Activated T-cell treated with anti-CD3 and anti-CD28 coated beads for 24 hours (primary cell): ENCODE data around the gene SPACA5B.
A peak's percentile ranks its signal among the peaks of the same experiment; 100 is the strongest.
"Not testable (repeated sequence)": the region's sequence is repeated elsewhere in the genome, so short reads cannot be mapped to it uniquely, and the experiment has no call there.

ENCODE experiments used
- DNase-seq: peaks from one replicate; pipeline ENCODE4 v3.0.0-alpha.2; 2020; ENCODE audit warnings: low read depth

Gene SPACA5B

DNA sequence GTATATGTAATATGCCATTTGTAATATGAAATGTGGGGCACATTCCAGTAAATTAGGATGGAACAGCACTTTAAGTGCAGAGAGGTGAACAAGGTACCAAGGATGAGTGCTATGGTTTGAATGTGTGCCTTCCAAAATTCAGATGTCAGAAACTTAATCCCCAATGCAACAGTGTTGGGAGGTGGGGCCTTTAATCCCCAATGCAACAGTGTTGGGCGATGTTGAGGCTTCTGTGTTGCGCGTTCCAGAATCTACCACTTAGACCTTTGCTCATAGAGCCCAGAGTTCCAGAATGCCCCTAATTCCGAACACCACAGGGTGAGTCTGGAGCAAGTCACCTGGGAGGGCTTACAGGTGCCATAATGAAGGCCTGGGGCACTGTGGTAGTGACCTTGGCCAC lies at the start of gene SPACA5B:
Gene SPACA5B, plus strand, starts transcription at position 301 of the 400 bp plus-strand sequence. Its CDS starts 62 bp downstream, at position 363.
- not testable (repeated sequence) for DNase-seq

DNA sequence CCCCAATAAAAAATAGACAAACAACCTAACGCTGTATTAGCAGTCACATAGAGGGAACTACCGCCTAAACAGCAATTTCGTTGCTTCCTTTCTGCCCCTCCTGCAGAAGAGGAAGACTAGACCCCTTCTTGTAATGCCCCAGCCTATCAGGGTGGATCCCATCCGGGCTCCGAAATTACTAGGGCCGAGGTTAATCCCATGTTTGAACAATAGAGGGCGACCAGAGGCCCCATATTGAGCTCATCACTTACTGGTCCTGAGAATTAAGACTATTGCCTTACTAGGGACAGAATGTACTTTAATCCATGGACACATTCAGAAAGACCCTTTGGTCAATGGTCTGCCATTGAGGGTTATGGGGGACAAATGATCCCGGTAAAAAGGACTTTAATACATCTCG lies 47.2 kb upstream of the SPACA5B start:
- peak; percentile 29 for DNase-seq

DNA sequence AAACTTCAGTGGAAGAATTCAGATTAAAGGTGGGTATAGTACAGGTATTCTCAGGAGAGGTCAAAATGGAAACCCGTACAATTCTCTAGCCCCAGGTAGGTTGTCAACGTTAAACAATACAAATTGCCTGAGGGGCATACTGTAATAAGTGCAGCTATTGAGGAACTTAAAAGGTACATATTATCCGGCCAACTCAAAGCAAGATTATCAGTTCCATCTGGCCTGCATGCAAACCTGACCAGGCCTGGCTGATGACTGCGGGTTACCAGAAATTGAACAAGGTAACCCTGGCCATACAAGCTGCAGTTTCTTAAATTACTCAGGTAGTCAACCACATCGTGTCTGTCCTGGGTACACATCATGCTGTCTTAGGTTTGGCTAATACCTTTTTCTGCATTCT lies 46.7 kb upstream of the SPACA5B start:
- no peak for DNase-seq

DNA sequence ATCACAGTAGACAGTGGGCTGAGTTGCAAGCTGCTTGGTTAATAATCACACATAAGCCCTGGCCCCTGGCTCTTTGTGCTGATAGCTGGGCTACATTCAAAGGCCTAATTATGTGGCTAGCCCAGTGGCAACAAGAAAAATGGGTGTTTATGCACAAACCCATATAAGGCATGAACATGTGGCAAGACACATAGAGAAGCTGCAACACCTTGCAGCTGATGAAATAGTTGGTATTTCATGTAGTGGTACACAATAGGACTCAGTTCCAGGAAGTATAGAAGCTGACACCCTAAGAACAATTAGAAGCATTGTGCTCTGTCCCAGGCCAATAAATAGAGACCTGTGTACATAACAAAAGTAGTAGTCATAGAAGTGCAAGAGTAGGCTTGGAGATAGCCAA lies 44.3 kb upstream of the SPACA5B start:
- no peak for DNase-seq

DNA sequence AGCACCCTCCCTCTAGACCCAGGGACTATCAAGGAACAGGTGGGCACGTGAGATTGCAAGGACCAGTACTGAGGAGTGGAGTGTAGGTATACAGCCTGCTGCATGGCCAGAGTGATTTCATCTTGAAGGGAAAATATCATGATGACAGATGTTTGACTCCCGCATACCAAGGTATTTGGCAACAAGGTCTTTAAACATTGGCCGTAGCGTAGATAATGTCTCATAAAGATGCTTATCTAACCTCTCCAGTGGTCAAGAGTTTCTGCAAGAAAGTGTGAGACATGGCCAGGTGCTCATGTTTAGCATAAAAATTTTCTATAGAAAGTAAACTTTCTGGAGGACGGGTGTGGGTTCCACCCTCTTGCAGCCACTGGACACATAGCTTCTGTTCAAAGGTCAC lies 40.3 kb upstream of the SPACA5B start:
- no peak for DNase-seq

- not testable (repeated sequence) for DNase-seq
Observed at GRCh38 chrX:48092558-48092957, 37.9 kb upstream of the SPACA5B start.

- DNase-seq = no peak
Observed at GRCh38 chrX:48101443-48101842, 29.0 kb upstream of the SPACA5B start.

DNA sequence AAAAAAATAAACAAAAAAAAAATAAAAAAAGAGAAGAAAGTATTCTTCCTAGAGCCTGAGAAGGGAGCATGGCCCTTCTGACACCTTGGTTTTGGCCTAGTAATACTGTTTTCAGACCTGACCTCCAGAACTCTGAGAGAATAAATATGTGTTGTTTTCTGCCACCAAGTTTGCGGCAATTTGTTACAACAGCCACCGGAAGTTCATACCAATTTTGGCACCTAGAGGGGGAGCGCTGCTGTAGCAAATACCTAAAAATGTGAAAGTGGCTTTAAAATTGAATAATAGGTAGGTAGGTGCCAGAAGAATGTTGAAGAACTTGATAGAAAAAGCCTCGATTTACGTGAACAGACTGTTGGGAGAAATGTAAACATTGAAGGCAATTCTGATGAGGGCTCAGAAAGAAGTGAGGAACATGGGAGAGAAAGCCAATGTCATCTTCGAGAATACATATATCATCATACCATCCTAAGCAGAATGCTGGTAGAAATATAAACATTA lies 27.5 kb upstream of the SPACA5B start:
- DNase-seq = no peak

DNA sequence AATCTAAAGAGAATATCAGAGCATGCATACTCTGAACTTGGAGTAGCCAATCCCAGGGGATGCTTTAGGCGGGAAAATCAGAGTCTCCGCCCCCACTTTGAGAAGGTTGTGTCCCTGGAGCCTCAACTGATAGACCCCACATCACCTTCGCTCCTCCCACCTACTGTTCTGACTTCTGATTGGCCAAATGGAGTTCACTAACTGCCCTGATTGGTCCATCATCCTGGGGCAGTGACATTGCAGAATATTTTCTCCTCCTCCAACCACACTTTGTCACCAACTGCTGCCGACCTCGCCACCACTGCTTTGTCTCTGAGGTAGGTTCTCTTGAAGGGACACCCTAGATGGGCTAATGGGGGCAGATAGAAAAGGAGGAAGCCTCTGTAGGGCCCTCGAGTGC lies 22.7 kb upstream of the SPACA5B start:
- no peak for DNase-seq

- DNase-seq = not testable (repeated sequence)
Observed at GRCh38 chrX:48125286-48125685, 5.1 kb upstream of the SPACA5B start.

DNA sequence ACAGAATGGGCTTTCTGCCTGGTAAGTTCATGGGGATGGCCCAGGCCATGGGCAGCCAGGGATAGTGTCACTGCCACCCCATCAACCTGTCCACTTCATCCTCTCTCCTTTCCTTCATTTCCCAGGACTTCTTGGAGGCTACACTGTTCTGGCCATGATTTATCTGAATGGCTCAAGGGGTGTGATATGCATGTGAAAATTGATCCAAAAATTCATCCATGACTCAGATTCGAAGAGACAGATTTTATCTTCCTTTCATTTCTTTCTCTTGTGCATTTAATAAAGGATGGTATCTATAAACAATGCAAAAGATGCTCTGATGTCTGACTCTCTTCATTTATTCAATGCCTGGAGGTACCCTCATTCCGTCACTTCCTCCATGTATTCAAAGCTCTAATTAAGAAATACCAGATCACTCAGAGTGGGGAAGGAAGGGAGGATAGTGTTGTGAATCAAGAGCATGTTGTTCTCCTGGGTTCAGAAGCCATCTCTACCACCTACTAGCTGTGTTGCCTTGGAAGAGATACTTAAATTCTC lies 1.9 kb downstream of the SPACA5B start:
- DNase-seq = not testable (repeated sequence)

- not testable (repeated sequence) for DNase-seq
Observed at GRCh38 chrX:48139076-48139475, 8.7 kb downstream of the SPACA5B start.

GRCh38 chrX:48141810-48142508 lies 11.5 kb downstream of the SPACA5B start:
- DNase-seq = not testable (repeated sequence)

- DNase-seq = peak; percentile 10
Observed at GRCh38 chrX:48142697-48143096, 12.3 kb downstream of the SPACA5B start.

DNA sequence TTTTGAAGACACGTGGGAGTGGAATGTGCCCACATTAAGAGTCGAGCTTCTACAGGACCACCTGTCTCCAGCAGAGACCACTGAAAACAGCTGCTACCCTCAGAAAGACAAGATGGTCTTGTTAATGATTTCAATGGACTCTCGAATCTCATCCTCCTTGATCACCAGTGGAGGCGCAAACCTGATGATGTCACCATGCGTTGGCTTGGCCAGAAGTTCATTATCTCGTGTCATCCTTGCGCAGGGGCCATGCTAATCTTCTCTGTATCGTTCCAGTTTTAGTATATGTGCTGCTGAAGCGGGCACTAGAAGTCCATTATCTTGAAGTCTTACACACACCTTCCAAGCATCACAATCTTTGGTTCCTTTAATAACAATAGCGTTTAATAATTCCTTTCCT lies 23.3 kb downstream of the SPACA5B start:
- no peak for DNase-seq

DNA sequence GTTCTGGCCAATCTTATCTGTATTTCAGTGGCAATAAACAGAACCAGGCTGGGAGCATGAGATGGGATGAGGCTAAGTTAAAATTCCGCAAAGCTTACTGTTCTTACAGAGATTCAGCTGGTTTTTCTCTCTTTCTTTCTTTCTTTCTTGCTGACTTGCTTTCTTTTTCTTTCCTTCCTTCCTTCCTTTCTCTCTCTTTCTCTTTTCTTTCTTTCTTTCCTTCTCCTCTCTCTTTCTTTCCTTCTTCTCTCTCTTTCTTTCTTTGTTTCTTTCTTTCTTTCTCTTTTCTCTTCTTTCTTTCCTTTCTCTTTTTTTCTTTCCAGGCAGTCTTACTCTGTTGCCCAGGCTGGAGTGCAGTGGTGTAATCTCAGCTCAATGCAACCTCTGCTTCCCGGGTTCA lies 24.4 kb downstream of the SPACA5B start:
- no peak for DNase-seq

GRCh38 chrX:48156014-48156413 lies 25.6 kb downstream of the SPACA5B start:
- no peak for DNase-seq

GRCh38 chrX:48165241-48165640 lies 34.8 kb downstream of the SPACA5B start:
- DNase-seq = no peak

DNA sequence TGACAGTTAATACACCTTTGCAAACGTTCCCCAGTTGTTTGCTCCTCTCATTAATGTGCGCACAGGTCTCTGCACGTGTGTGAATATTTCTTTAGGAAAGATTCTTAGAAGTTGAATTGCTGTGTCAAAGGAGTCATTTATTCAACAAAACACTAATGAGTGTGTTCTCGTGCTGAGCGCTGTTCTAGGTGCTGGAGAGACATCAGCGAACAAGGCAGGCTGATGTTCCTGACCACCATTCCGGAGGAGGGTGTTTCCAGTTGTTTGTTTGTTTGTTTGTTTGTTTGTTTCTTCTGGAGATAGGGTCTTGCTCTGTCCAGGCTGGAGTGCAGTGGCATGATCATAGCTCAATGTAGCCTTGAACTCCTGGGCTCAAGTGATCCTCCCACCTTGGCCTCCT lies 35.9 kb downstream of the SPACA5B start:
- not testable (repeated sequence) for DNase-seq

GRCh38 chrX:48179691-48180090 lies 49.3 kb downstream of the SPACA5B start:
- no peak for DNase-seq

GRCh38 chrX:48180811-48181210 lies 50.4 kb downstream of the SPACA5B start:
- DNase-seq = no peak

GRCh38 chrX:48181882-48182281 lies 51.5 kb downstream of the SPACA5B start:
- DNase-seq = not testable (repeated sequence)
